Superior temporal gyrus (tissue), 1 donor: ENCODE measurements around the gene ASCC1.

Experiments
- DNase-seq: peaks from one replicate; pipeline ENCODE4 v3.0.0-alpha.2; 2016; ENCODE audit errors: extremely low spot score

The ASCC1 gene

DNA sequence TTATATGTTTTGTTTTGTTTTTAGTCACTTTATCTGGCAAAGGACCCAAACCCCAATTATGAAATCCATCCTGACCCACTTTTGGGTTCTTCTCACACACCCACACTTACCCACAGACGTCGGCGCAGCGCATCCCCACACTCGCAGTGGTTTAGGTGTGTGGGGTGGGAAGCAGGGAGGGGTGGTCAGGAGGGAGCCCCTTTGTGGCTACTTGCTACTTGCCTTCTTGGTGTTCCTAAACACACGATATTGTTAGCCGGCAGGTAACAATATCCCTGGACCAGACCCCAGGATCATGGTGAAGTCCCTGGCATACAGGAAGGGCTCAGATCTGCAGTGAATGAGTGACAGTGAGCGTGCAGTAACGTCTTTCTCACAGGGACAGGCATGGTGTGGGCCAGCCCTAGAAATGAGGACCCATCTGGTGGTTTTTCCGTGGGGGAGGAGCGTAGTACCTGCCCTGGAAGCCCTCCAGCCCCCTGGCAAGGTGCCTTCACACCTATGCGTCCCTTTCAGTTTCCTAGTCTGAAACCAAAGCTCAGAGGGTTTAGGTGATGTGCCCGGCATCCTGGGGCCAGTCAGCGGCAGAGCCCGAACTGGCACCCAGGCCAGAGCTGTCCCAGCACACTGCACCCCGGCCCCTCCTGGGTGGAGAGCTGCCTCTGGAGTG lies 132.2 kb downstream of the ASCC1 start:
- no peak for DNase-seq

DNA sequence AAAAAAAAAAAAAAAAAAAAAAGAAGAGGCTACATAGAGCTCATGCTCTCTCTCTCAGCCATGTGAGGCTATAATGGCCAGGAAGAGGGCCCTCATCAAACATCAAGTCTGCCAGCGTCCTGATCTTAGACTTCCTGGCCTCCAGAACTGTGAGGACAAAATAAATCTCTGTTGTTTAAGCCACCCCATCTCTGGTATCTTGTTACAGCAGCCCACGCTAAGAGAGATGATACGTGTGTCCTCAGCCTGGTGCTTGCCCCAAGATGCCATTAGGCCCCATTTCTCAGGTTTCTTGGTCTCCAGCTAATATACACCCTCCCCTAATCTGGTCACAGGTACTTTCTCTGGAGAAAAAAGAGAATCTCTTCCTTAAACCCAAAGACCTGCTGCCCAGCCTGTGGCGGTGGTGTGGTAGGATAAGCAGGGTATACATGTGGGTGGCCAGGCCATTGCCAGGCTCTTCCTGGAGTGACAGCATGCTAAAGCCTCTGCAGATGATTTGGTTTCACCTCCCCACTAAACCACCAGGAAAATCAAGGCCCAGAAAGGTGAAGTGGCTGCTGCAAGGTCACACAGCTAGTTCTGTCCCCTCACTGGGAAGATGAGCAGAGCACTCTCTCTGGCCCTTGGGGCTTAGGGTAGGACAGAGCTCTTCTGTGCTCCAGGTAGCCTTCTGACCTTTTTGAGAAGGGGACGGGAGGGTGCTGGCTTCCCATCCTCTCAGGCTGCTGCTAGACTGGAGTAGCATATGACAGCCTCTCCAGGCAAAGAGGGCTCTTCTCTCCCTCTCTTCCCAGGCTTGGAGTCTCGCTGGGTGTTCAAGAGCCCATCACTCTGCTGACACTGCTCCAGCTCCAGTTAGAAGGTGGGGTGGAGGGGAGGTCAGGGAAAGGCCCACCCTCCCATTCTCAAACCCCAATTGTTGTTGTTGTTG lies 133.0 kb downstream of the ASCC1 start:
- no peak for DNase-seq

DNA sequence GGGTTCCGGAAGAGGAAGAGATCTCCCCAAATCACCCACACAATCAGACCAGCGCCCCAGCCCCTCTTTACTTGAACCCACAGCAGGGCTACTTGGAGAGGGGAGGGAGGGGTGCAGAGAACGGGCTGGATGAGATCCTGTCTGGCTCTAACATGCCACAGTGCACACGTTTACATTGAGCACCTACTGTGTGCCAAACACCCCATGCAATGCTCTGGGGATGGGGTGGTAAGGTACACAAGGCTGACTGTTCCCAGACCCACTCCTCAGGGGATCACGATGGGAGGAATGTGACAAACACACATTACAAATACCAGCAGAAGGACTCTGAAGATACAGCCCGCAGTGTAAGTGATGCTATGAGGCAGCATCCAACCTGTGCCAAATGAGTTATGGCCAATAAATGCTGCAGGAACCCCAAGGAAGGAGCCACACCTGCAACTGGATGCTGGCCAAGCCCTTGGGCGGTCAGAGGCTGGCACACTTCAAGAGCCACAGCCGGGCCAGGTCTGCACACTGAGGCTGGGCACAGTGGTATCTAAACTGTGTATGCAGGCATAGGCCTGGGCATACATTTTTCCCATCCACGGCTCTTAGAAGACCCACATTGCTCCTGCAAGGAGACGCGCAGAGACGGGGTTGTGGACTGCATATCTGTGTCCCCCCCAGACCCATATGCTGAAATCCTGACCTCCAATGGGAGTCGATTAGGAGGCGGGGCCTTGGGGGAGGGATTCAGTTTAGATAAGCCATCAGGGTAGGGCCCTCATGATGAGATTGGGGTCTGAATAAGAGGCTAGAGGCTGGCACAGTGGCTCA lies 134.1 kb downstream of the ASCC1 start:
- no peak for DNase-seq

DNA sequence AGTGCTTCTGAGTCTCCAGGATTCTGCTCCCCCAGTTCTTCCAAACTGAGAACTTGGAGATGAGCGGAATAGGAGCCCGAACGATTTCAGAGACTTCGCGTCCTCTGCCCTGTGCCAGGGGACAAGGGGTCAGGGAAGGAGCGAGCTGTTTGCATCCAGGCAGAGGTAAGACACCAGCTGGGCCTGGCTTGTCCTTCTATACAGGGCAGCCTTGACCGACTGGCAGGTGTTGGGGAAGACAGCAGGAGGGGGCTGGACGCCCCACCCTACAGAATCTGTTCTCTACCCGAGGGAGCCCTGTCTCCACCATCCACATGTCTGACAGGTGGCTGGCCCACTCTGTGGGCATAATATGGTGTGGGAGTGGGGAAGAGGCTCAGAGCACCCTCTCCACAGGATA lies 134.9 kb downstream of the ASCC1 start:
- DNase-seq = no peak

DNA sequence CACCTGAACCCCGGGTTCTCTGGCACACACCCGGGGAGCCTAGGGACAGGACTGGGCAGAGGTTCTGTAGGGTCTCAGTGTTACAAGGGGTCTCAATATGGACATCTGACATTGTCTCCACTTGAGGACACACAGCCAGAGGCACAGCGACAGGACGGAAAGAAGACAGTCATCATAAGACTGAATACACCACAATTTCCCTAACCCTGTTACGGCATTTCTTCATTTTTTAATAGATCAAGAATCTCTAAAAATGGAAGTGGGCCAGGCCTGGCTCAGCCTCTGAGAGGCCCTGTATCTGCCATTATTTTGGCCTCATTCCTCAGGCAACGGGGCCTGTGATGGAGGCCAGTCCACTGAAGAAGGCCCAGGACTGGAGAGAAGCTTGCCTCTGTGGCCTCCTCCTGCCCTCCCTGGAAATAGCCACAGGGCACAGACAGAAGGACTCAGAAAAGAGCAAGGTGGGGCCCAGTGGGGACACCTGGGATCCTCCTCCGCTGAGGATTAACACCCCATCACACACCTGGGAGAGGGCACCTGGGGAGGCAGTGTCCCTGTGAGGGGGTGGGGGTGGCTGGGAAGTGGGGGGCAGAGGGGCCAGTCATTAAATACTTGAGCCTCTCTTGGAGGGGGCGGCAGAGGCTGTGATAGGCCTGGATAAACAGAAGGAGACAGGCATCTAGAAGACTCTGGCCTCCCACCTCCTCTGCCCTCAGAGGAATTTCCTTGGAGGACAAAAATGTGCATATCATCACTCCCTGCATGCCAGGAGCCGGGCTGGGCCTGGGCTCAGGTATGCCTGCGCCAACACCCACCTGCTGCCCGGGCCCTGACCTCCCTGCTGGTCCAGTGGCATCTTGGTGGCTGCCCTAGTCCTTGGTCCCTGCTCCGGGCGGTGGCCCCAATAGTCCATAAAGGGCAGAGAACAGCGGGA lies 135.8 kb downstream of the ASCC1 start:
- DNase-seq = no peak

DNA sequence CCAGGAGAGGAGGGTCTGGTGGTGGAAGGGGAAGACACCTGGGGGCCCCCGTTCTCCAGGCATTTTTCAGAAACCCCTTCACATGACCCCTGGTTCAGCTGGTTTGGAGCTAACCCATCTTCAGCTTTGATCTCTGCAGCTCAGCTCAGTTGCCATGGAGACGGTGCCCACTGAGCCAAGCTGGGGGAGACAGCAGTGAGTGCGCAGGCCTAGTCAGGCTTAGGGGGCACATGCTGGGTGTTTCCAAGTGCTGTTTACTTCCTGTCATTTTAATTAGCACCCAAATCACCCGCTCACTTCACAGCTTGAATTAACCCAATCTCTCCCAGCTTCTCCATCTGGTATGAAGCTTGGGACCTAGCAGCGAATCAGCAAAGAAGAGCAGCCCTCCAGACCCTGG lies 136.7 kb downstream of the ASCC1 start:
- DNase-seq = peak; percentile 47

DNA sequence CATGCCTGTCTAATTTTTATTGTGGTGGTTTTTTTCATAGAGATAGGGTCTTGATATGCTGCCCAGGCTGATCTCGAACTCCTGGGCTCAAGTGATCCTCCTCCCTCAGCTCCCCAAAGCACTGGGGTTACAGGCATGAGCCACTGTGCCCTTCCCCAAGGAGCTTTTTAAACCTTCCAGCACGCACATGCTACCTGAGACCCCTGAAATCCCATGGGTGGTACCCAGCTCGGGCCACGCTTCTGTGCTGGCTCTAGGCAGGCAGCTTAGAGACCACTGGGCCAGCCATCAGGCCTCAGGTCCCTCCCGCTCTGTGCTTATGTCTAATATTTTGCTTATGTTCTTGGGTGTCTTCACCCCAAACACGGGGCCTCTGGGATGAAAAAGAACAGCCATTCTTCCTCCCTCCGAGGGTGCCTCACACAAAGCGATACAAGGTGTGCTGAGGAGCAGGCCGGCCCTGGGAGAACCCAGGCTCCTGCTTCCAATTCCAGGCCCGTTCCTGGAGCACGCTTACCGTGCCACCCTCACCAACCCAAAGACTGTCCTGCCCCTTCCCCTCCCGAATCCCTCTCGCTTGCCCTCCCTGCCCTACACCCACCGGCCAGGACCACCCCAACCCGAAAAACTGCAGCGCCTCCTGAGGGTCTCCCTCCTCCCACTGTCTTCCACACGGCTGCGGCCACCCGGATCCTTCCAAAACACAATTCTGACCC lies 138.6 kb downstream of the ASCC1 start:
- no peak for DNase-seq

DNA sequence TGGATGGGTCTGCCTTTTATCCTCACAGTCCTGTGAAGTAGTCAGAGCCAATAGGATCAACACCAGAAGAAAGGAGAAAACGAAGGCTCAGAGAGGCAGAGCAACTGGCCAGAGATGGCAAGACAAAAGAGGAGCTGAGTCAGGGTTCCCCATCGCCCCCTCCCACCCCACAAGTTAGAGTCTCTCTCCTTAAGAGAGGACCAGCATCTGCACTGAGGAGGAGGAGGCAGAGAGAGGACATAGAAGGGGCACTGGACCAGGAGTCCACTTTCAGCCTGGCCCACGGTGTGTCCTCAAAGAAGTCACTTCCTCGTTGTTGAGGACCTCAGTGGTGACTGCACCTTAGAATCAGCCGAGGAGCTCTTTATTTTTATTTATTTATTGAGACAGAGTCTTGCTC lies 139.3 kb downstream of the ASCC1 start:
- DNase-seq = no peak

DNA sequence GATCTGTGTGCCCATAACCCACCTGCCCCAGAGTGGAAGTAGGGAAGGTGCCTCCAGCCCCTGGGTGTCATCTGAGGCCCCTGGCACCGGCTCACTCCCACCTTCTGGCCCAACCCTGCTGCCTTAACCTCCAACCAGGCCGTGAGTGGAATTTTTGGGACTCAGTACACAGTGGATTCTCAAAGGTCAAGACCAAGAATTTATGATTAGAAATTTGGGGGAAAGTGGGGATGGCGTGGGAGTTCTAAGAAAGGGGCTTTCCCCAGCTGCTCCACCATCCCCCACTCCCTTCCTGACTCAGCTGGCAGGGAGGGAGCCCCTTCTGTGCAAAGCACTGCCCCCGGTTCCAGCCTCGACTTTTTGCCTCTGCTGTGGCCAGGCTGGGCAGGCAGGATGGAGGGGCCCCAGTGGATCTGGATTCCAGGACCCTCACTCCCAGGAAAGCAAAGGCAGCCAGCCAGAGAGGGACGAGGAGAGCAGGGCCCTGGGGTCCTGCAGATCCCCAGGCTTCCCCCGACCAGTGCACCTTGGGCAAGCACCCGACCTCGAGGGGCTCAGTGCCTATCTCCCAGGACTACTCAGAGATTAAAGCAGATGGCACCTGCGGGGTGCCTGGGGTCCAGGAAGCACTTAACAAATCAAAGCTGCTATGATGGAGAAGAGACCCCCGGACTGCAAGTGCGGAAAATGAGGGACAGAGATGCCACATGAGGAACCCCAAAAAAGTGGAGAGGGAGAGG lies 140.5 kb downstream of the ASCC1 start:
- DNase-seq = no peak

DNA sequence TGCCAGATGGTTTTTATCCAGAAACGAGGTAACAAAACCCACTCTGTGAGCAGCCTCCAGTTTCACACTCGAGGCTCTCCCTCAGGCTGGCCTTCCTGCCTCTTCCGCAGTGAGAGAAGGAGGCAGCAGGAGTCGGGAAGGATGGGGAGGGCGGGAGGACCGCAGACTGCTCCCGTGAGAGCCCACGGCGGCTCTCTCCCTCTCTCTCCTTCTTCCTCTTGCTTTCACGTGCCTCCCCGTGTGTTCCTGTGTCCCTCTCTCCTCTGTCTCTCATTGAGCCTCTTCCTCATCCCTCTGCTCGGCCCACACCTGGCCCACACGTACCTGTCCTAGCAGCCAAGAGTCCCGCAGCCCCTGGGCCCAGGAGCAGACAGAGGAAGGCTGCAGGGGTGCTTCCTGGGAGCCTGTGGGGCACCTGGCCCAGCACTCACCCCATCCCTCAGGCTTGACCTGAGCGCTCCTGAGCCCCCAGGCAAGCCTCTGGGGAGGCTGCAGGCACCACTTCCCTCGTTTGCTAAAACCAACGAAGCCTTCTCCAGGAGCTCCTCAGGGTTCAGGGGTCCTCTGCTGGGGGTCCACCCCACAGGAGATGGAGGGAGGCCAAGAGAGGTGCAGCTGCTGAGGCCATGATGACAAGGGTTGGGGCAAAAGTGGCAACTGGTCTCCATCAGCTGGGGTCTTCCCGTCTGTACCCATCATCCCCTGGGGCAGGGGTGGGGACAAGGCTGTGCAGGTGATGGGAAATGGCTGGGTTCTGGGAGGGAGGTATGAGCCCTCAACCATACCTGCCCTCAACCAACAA lies 141.3 kb downstream of the ASCC1 start:
- no peak for DNase-seq

DNA sequence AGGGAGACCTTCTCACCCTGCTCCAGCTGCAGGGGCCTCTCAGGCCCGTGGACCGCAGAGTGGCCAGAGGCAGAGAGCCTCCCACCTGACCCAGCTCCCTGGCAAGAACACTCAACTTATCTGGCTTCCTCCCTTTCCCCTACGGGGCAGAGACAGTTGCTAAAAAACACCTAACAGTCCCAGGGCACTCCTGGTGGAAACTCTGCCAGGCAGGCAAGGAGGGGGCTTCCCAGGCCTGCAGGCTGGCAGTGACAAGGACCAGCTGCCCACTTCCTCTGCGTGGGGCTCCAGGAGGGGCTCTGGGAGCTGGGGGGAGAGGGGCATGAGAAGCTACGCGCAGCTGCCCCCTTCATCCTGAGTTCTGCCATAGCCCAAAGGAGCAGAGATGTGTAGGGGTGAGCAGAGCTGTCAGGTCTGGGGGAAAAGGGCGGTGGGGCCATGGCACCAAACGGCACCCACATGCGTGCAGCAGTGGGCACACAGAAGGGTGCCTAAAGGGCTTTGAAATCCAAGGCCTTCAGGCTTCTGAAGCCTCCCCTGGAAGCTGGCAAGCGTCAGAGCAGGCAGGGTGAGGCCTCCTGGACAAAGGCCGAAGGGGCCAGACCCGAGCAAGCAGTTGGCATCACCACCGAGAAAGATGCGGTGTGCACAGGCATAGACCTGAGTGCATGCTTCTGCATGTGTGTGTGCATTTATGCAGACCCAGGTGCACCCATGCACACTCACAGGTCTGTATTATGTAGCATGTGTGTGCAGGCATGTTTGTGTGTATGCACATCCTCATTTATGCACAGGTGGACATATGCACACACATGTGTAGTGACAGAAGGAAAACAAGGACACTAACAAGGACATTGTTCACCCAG lies 142.1 kb downstream of the ASCC1 start:
- no peak for DNase-seq

DNA sequence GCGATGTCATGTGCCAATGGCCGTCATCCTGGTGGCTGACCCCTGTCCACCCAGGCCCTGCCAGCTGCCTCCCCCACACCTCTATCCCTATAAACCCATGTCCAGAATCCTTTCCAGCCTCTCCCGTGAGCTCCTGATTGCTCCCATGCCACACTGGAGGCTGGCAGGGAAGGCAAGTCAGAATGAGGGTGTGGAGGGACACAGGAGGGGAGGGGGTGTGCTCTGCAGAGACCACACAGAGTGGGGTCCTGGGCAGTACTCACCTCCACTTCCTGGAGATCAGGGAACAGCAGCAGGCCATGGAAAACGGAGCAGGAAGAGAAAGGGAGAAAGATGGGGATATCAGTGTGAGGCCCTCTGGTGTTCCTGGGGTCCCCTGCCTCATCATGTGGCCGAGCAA lies 143.4 kb downstream of the ASCC1 start:
- no peak for DNase-seq

DNA sequence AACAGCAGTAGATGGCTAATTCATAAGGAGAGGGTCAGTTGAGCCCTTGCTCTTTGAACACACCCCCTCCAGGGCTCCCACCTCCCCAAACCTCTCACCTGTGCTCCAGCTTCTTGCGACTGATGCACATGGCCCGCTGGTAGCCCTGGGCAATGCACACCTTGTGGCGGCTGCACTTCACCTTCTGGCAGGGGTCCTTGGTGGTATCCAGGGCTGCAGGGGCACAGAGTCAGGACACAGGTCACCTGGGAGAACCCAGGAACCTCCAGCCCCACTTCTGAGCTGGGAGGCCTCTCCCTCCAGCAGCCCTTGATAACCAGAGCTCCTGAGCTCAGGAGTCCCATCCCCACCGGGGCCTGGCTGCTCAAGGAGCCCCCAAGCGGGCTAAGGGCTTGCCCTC lies 144.0 kb downstream of the ASCC1 start:
- no peak for DNase-seq

DNA sequence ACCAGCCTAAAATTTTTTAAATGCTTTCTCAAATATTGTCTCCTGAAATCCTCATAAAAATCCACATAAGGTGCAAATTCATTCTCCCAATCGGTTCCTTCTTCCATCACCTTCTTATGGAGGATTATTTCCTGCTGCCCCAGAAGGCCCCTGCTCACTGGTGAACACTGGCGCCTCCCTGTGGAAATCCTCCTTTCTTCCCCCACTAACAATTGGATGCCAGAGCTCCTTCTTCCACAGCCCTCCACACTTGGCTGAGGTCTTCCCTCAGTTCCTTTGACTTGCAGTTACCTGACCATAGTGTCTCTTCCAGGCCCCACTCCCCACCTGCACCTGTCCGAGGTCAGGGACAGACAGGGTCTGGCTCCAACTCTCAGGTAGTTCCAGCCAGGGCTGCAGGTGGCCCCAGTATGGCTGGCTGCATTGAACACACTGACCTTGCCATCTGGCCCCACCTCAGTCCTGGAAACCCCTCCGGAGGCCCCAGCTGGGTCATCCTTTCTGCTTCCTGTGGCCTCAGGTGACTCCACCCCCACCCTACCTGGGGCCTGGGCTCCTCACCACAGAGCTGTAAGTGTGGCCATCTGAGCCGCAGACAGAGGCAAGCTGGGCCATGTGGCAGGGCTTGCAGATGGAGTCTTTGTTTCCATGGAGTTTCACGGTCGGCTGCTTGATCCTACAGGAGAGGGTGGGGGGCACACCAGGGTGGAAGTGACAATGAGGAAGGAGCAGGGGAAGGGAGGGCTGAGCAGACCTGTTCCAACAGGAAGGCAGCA lies 146.1 kb downstream of the ASCC1 start:
- DNase-seq = no peak

DNA sequence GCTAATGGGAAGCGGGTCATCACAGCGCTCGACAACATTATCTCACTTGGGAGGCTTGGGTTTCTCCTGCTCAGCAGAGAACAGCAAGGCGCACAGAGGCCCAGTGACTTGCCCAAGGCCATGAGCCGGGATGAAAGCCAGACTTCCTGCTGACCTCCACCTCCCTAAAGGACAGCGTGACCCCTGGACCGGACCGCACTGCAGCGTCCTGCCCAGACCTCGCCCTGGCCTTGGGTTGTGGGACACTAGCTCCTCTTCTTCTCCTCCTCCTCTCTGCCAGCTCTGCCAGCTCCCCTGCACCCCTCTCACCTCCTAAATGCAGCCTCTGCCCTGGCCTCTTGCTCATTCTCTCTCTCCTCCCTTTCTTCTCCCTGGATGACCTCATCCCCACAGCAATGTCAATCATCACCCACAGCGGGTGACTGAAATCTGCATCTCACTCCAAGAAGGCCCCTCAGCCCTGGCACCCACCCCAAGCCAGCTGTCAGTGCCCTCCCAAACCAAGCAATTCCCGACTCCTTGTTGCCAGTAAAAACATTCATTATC lies 147.1 kb downstream of the ASCC1 start:
- no peak for DNase-seq

DNA sequence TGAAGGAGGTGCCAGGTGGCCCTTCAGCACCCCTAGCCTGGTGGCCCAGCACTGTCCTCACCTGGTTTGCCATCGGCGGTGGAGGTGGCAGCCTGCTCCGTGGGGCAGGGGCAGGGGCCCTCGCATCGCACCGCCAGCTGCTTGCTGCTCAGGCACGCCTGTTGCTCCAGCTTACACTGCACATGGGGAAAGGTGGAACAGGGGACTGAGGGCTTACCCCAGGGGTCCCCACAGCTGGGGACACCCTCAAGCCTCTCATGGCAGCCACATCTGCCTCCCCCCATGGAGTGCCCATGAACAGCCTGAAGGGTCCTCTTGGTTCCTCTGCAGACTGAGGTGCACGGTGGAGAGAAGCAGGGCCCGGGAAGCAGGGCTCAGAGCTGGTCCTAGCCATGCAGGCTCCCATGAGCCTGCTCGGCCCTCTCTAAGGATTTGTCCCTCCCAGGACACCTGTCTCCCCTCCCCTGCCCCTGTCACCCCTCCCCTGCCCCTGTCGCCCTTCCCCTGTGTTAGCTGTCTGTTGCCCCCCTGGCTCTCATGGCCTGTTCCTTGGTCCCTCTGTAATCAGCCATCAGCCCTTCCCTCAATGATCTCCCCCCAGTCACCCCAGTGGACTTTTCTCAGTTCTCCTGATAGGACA lies 147.8 kb downstream of the ASCC1 start:
- DNase-seq = no peak
